Naive thymus-derived CD4-positive, alpha-beta T cell (primary cell): ENCODE data around the gene PACRG. TPM values are rescaled to one million over a fixed set of nuclear protein-coding genes. Genes with fewer than 3 reads are reported as not detected.

Experiments
- ATAC-seq: fragments of 150-1000 bp; cut with Tn5 transposase; 2 replicates; pipeline ENCODE4 v1.10.0; 2021; ENCODE audit warnings: mild to moderate bottlenecking, moderate library complexity
- CTCF ChIA-PET: fragments of 350-600 bp; sonication (Branson Sonifier 250); formaldehyde crosslinking; loops from one replicate; lab custom pipeline; 2021; ENCODE audit warnings: antibody characterized with exemption; lab: Charles Lee
- POLR2A ChIA-PET: fragments of 350-600 bp; sonication (Branson Sonifier 250); formaldehyde crosslinking; loops from one replicate; lab custom pipeline; 2021; ENCODE audit warnings: antibody characterized with exemption, inconsistent platforms; lab: Charles Lee
- DNase-seq, 9 donors: peaks; one replicate each; pipeline versions ENCODE4 v3.0.0 to v3.0.0-alpha.2; 2020 to 2022; ENCODE audit warnings: mixed read lengths in 1 of 9
- H3K27ac ChIP-seq: one replicate; pipeline ENCODE4 v1.7.0; 2013; ENCODE audit warnings: mild to moderate bottlenecking, low read depth, low read length, moderate library complexity
- H3K27me3 ChIP-seq, 2 donors: one replicate each; pipeline ENCODE4 v1.7.0; 2013; ENCODE audit warnings: low read length in 2 of 2, mild to moderate bottlenecking in 2 of 2, moderate library complexity in 2 of 2; ENCODE audit not compliant: control insufficient read depth in 2 of 2, insufficient read depth in 2 of 2
- H3K36me3 ChIP-seq, 3 experiments: 1 replicate in 2 of 3; 2 replicates in 1 of 3; pipeline ENCODE4 v1.7.0; 2013; ENCODE audit warnings: low read length in 3 of 3, mild to moderate bottlenecking in 3 of 3, moderate library complexity in 1 of 3; ENCODE audit not compliant: insufficient read depth in 3 of 3, control insufficient read depth in 2 of 3
- H3K4me1 ChIP-seq, 2 donors: one replicate each; pipeline ENCODE4 v1.7.0; 2013; ENCODE audit warnings: low read length in 2 of 2, mild to moderate bottlenecking in 2 of 2, moderate library complexity in 1 of 2; ENCODE audit not compliant: control insufficient read depth in 2 of 2, insufficient read depth in 2 of 2
- H3K4me3 ChIP-seq: 2 replicates; pipeline ENCODE4 v1.7.0; 2013; ENCODE audit warnings: mild to moderate bottlenecking, low read length
- H3K9me3 ChIP-seq, 3 experiments: 1 replicate in 2 of 3; 2 replicates in 1 of 3; pipeline ENCODE4 v1.7.0; 2013; ENCODE audit warnings: low read length in 3 of 3; ENCODE audit not compliant: control insufficient read depth in 2 of 3
- H3K27ac Mint-ChIP-seq, 9 donors: one replicate each; pipeline ENCODE4 v1.8.0; 2020 to 2022; ENCODE audit warnings: mixed read lengths in 9 of 9, mild to moderate bottlenecking in 8 of 9, moderate library complexity in 5 of 9, inconsistent platforms in 2 of 9
- H3K27me3 Mint-ChIP-seq, 5 donors: one replicate each; pipeline ENCODE4 v1.8.0; 2021 to 2022; ENCODE audit warnings: mixed read lengths in 5 of 5, mild to moderate bottlenecking in 1 of 5
- H3K36me3 Mint-ChIP-seq, 5 donors: one replicate each; pipeline ENCODE4 v1.8.0; 2020 to 2022; ENCODE audit warnings: mixed read lengths in 5 of 5, mild to moderate bottlenecking in 3 of 5, inconsistent platforms in 1 of 5
- H3K4me1 Mint-ChIP-seq, 7 donors: one replicate each; pipeline ENCODE4 v1.8.0; 2020 to 2022; ENCODE audit warnings: mixed read lengths in 7 of 7, mild to moderate bottlenecking in 3 of 7, inconsistent platforms in 1 of 7
- H3K4me3 Mint-ChIP-seq, 10 donors: one replicate each; pipeline ENCODE4 v1.8.0; 2020 to 2022; ENCODE audit warnings: mild to moderate bottlenecking in 10 of 10, mixed read lengths in 10 of 10, moderate library complexity in 6 of 10, inconsistent platforms in 2 of 10
- H3K9me3 Mint-ChIP-seq, 11 donors: one replicate each; pipeline ENCODE4 v1.8.0; 2020 to 2022; ENCODE audit warnings: mixed read lengths in 11 of 11, mild to moderate bottlenecking in 4 of 11, inconsistent platforms in 1 of 11, moderate library complexity in 1 of 11
- intact Hi-C, 2 donors: fragments of 100-400 bp; cut with micrococcal nuclease; formaldehyde crosslinking; loops; one replicate each; pipeline ENCODE4 v1.15.1; 2023
- polyA plus RNA-seq, 2 donors: library from polyadenylated mRNA; unstranded; fragments of 300-500 nt; fragmentation: Illumina TruSeq; gene quantifications; one replicate each; pipeline ENCODE4 v1.2.3, GENCODE V29; 2021
- total RNA-seq, 6 experiments: library from RNA in 5 of 6; stranded (reverse) in 5 of 6; gene quantifications; 1 replicate in 5 of 6; 2 replicates in 1 of 6; pipeline ENCODE4 v1.2.3 and lab custom pipeline; 2021 to 2026

Gene PACRG
- total and polyA plus RNA-seq, 7 experiments from 2014 or later = 0.89 to 2.2 (median 1.5) TPM; not detected in 1

GRCh38 chr6:162921062-162921461, 193.3 kb downstream of the PACRG start:
- no peaks in the 10 kb centered on the region for H3K27me3 ChIP-seq
- H3K4me3 ChIP-seq = no peak overlapping the region
- no peak for DNase-seq
- Mint-ChIP-seq H3K9me3 (peaks cover 1 to 52% (median 21%) of the 10 kb centered on the region in 11 donors), H3K27ac (no peak overlapping the region), H3K4me1 (no peaks in the 10 kb centered on the region), H3K4me3 (no peak overlapping the region), H3K27me3 (peaks cover 0 to 20% (median 6%) of the 10 kb centered on the region in 5 donors), H3K36me3 (no peaks in the 10 kb centered on the region)
- CTCF ChIA-PET = no interaction called here
- no peaks in the 10 kb centered on the region for H3K36me3 ChIP-seq
- POLR2A ChIA-PET = no interaction called here
- intact Hi-C loops = no loop called here
- no peak overlapping the region for H3K27ac ChIP-seq
- H3K4me1 ChIP-seq = no peaks in the 10 kb centered on the region
- H3K9me3 ChIP-seq = peaks cover 0 to 4% (median 0%) of the 10 kb centered on the region in 3 experiments
- ATAC-seq = no peak

- no peak for ATAC-seq
- no peak overlapping the region for H3K27ac Mint-ChIP-seq
Observed at GRCh38 chr6:162921510-162922040, 193.8 kb downstream of the PACRG start.

GRCh38 chr6:162922563-162923166, 194.9 kb downstream of the PACRG start:
- no peaks in the 10 kb centered on the region for H3K27me3 ChIP-seq
- peaks cover 6 to 54% (median 18%) of the 10 kb centered on the region in 11 donors for H3K9me3 Mint-ChIP-seq
- intact Hi-C loops = no loop called here
- H3K27ac ChIP-seq = no peak overlapping the region
- no peak overlapping the region for H3K27ac Mint-ChIP-seq
- H3K36me3 ChIP-seq = no peaks in the 10 kb centered on the region
- H3K27me3 Mint-ChIP-seq = peaks cover 0 to 15% (median 0%) of the 10 kb centered on the region in 5 donors
- no peak overlapping the region for H3K4me3 Mint-ChIP-seq
- no peaks in the 10 kb centered on the region for H3K36me3 Mint-ChIP-seq
- H3K4me1 Mint-ChIP-seq = no peaks in the 10 kb centered on the region
- ChIA-PET POLR2A (no interaction called here), CTCF (interaction anchor here (0.6 kb wide), 1 partner anchor 31 kb away, joined by 3 read pairs; no protein-coding TSS in a partner anchor)
- ATAC-seq (no peak), DNase-seq (no peak)
- peaks cover 0 to 4% (median 0%) of the 10 kb centered on the region in 3 experiments for H3K9me3 ChIP-seq
- H3K4me1 ChIP-seq = no peaks in the 10 kb centered on the region
- H3K4me3 ChIP-seq = no peak overlapping the region

More at GRCh38 chr6:162921510-162922040, 193.8 kb downstream of the PACRG start:
- H3K4me3 Mint-ChIP-seq = no peak overlapping the region
- Histone ChIP-seq H3K4me3 (no peak overlapping the region), H3K4me1 (no peaks in the 10 kb centered on the region), H3K27me3 (no peaks in the 10 kb centered on the region), H3K36me3 (no peaks in the 10 kb centered on the region), H3K9me3 (peaks cover 0 to 4% (median 0%) of the 10 kb centered on the region in 3 experiments), H3K27ac (no peak overlapping the region)
- H3K4me1 Mint-ChIP-seq = no peaks in the 10 kb centered on the region
- intact Hi-C loops = no loop called here
- ChIA-PET CTCF (no interaction called here), POLR2A (no interaction called here)
- no peaks in the 10 kb centered on the region for H3K36me3 Mint-ChIP-seq
- no peak for DNase-seq
- peaks cover 0 to 20% (median 6%) of the 10 kb centered on the region in 5 donors for H3K27me3 Mint-ChIP-seq
- peaks cover 1 to 54% (median 18%) of the 10 kb centered on the region in 11 donors for H3K9me3 Mint-ChIP-seq

- H3K9me3 Mint-ChIP-seq = peaks cover 5 to 77% (median 40%) of the 10 kb centered on the region in 11 donors
Observed at GRCh38 chr6:162934844-162935243, 207.1 kb downstream of the PACRG start.

GRCh38 chr6:162940426-162940825, 212.7 kb downstream of the PACRG start:
- Histone ChIP-seq H3K27ac (no peak overlapping the region), H3K27me3 (no peaks in the 10 kb centered on the region), H3K4me1 (no peaks in the 10 kb centered on the region), H3K4me3 (no peak overlapping the region), H3K36me3 (no peaks in the 10 kb centered on the region), H3K9me3 (peaks cover 0 to 8% (median 0%) of the 10 kb centered on the region in 3 experiments)
- DNase-seq (no peak), ATAC-seq (no peak)
- H3K4me1 Mint-ChIP-seq = no peaks in the 10 kb centered on the region
- H3K27me3 Mint-ChIP-seq = peaks cover 0 to 5% (median 4%) of the 10 kb centered on the region in 5 donors
- H3K36me3 Mint-ChIP-seq = peaks cover 0 to 4% (median 0%) of the 10 kb centered on the region in 5 donors
- CTCF ChIA-PET = no interaction called here
- H3K9me3 Mint-ChIP-seq = peaks cover 8 to 64% (median 32%) of the 10 kb centered on the region in 11 donors
- H3K4me3 Mint-ChIP-seq = no peak overlapping the region
- intact Hi-C loops = no loop called here
- no peak overlapping the region for H3K27ac Mint-ChIP-seq
- POLR2A ChIA-PET = no interaction called here

More at GRCh38 chr6:162934844-162935243, 207.1 kb downstream of the PACRG start:
- H3K4me1 Mint-ChIP-seq = peaks cover 0 to 1% (median 0%) of the 10 kb centered on the region in 7 donors
- Histone ChIP-seq H3K4me1 (no peaks in the 10 kb centered on the region), H3K36me3 (no peaks in the 10 kb centered on the region), H3K27me3 (no peaks in the 10 kb centered on the region), H3K4me3 (no peak overlapping the region), H3K9me3 (peaks cover 0 to 14% (median 0%) of the 10 kb centered on the region in 3 experiments), H3K27ac (no peak overlapping the region)
- ChIA-PET CTCF (no interaction called here), POLR2A (no interaction called here)
- intact Hi-C loops = no loop called here
- H3K27ac Mint-ChIP-seq = no peak overlapping the region
- peaks cover 0 to 7% (median 0%) of the 10 kb centered on the region in 5 donors for H3K36me3 Mint-ChIP-seq
- ATAC-seq = no peak
- DNase-seq = no peak
- H3K27me3 Mint-ChIP-seq = peaks cover 0 to 4% (median 0%) of the 10 kb centered on the region in 5 donors
- H3K4me3 Mint-ChIP-seq = no peak overlapping the region

GRCh38 chr6:162941128-162941527, 213.4 kb downstream of the PACRG start:
- Mint-ChIP-seq H3K36me3 (peaks cover 0 to 4% (median 0%) of the 10 kb centered on the region in 5 donors), H3K4me1 (no peaks in the 10 kb centered on the region), H3K4me3 (no peak overlapping the region), H3K27ac (no peak overlapping the region), H3K27me3 (peaks cover 0 to 5% (median 4%) of the 10 kb centered on the region in 5 donors), H3K9me3 (peaks cover 8 to 64% (median 33%) of the 10 kb centered on the region in 11 donors)
- no peaks in the 10 kb centered on the region for H3K27me3 ChIP-seq
- CTCF ChIA-PET = no interaction called here
- H3K36me3 ChIP-seq = no peaks in the 10 kb centered on the region
- intact Hi-C loops = no loop called here
- H3K4me1 ChIP-seq = no peaks in the 10 kb centered on the region
- no peak overlapping the region for H3K4me3 ChIP-seq
- no peak for ATAC-seq
- DNase-seq = no peak
- POLR2A ChIA-PET = no interaction called here
- H3K9me3 ChIP-seq = peaks cover 0 to 8% (median 0%) of the 10 kb centered on the region in 3 experiments
- no peak overlapping the region for H3K27ac ChIP-seq
